HCT116 (cell line): ENCODE data around the gene PNMA6E.

ENCODE experiments used
- CTCF ChIP-seq, 3 experiments: fragments of 200-600 bp in 1 of 3; sonication (generic) in 1 of 3; IDR thresholded peaks in 2 of 3; conservative IDR thresholded peaks in 1 of 3; 2 replicates each; pipeline ENCODE4 v1.5.1; 2012 to 2017; ENCODE audit warnings: low read depth in 2 of 3, low read length in 2 of 3, antibody characterized with exemption in 1 of 3, borderline replicate concordance in 1 of 3, control low read depth in 1 of 3, mild to moderate bottlenecking in 1 of 3, mixed read lengths in 1 of 3, mixed run types in 1 of 3, moderate library complexity in 1 of 3; ENCODE audit not compliant: insufficient read depth in 1 of 3
- EGR1 ChIP-seq: IDR thresholded peaks from 2 replicates; pipeline ENCODE4 v1.6.1; 2012; ENCODE audit warnings: low read depth
- ELF1 ChIP-seq: IDR thresholded peaks from 2 replicates; pipeline ENCODE4 v1.6.1; 2012; ENCODE audit warnings: low read depth, borderline replicate concordance
- EZH2 ChIP-seq: fragments of 200-600 bp; sonication (generic); IDR thresholded peaks from 2 replicates; pipeline ENCODE4 v1.6.1; 2017; ENCODE audit warnings: antibody characterized with exemption, mixed run types
- EZH2phosphoT487 ChIP-seq: fragments of 200-600 bp; IDR thresholded peaks from 2 replicates; pipeline ENCODE4 v1.6.1; 2018; ENCODE audit warnings: antibody characterized with exemption, borderline replicate concordance
- JUND ChIP-seq: IDR thresholded peaks from 2 replicates; pipeline ENCODE4 v1.6.1; 2012
- MAX ChIP-seq: IDR thresholded peaks from 2 replicates; pipeline ENCODE4 v1.6.1; 2012
- POLR2A ChIP-seq: IDR thresholded peaks from 2 replicates; pipeline ENCODE4 v1.7.0; 2011; ENCODE audit warnings: borderline replicate concordance; ENCODE audit not compliant: insufficient read depth, insufficient read length; ENCODE audit errors: extremely low read depth
- POLR2AphosphoS5 ChIP-seq: IDR thresholded peaks from 2 replicates; pipeline ENCODE4 v1.6.1; 2011; ENCODE audit warnings: mild to moderate bottlenecking, low read depth, low read length, moderate library complexity
- REST ChIP-seq: IDR thresholded peaks from 2 replicates; pipeline ENCODE4 v1.6.1; 2012; ENCODE audit warnings: low read depth
- SIN3A ChIP-seq: IDR thresholded peaks from 2 replicates; pipeline ENCODE4 v1.6.1; 2012; ENCODE audit warnings: low read depth
- SP1 ChIP-seq: IDR thresholded peaks from 2 replicates; pipeline ENCODE4 v1.6.1; 2012; ENCODE audit warnings: low read depth
- ZBTB33 ChIP-seq: IDR thresholded peaks from 2 replicates; pipeline ENCODE4 v1.6.1; 2011; ENCODE audit warnings: mild to moderate bottlenecking, low read length, moderate library complexity; ENCODE audit not compliant: insufficient replicate concordance; ENCODE audit errors: extremely low read depth
- TF ChIP-seq, protein P1 (sequence below): IDR thresholded peaks from 2 replicates; pipeline ENCODE4 v1.6.1; 2012

DNA sequence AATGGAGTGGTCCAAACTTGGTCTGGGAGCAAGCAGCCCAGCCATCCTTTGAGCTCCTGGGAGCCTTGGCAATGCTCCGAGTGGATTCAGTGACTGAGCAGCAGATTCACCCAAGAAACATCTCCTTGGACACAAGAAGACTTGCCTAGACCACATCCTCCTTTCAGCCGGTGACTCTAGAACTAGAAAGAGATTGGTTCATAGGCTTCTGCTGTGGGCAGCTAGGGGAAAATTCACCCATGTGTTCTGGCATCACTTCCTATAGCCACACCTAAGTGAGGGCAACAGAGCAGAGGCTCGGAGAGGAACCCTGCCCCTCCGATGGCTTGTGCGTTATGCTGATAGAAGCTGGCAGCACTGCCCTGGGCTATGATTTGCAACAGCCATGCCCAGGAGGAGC lies 51.2 kb downstream of the PNMA6E start:
- TF ChIP-seq CTCF (IDR thresholded peaks at IDR 0.05 in 2 of 3, conservative IDR thresholded peaks at IDR 0.05 in 1 of 3; ENCODE audit: borderline replicate concordance in 1 of 3, insufficient read depth in 1 of 3, low read depth in 2 of 3, low read length in 2 of 3) = no peak
- no peak for TF ChIP-seq POLR2A
- no peak for TF ChIP-seq SP1
- TF ChIP-seq EZH2 = no peak
- no peak for TF ChIP-seq EGR1
- TF ChIP-seq EZH2phosphoT487 = no peak
- TF ChIP-seq, protein P1, sequence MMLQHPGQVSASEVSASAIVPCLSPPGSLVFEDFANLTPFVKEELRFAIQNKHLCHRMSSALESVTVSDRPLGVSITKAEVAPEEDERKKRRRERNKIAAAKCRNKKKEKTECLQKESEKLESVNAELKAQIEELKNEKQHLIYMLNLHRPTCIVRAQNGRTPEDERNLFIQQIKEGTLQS = no peak
- no peak for TF ChIP-seq REST
- TF ChIP-seq SIN3A = no peak
- TF ChIP-seq ZBTB33 = no peak
- no peak for TF ChIP-seq POLR2AphosphoS5
- TF ChIP-seq MAX = no peak
- no peak for TF ChIP-seq JUND
- no peak for TF ChIP-seq ELF1
